GM18907 (cell line): Measurements from ENCODE around the gene CORT.
"Not testable (repeated sequence)": the region's sequence is repeated elsewhere in the genome, so short reads cannot be mapped to it uniquely, and the experiment has no call there.

Experiments
- ATAC-seq: cut with Tn5 transposase; IDR thresholded peaks from one replicate; pipeline ENCODE4 v1.9.1; 2021; ENCODE audit warnings: mild to moderate bottlenecking, moderate library complexity; ENCODE audit not compliant: unreplicated experiment

CORT gene

GRCh38 chr1:10437052-10437451, 12.8 kb upstream of the CORT start:
- no peak for ATAC-seq

- ATAC-seq, result no peak
Observed at GRCh38 chr1:10438677-10439163, 11.1 kb upstream of the CORT start.

GRCh38 chr1:10440305-10440704, 9.5 kb upstream of the CORT start:
- ATAC-seq, result no peak

- ATAC-seq, result no peak
Observed at GRCh38 chr1:10440794-10441193, 9.0 kb upstream of the CORT start.

- no peak for ATAC-seq
Observed at GRCh38 chr1:10444248-10444647, 5.6 kb upstream of the CORT start.

- ATAC-seq, result no peak
Observed at GRCh38 chr1:10444795-10445397, 4.9 kb upstream of the CORT start.

GRCh38 chr1:10446790-10447422, 2.9 kb upstream of the CORT start:
- ATAC-seq, result no peak

GRCh38 chr1:10450156-10450814, 454 bp downstream of the CORT start:
- ATAC-seq, result no peak

GRCh38 chr1:10450836-10451235, 1.0 kb downstream of the CORT start:
- ATAC-seq, result no peak

- no peak for ATAC-seq
Observed at GRCh38 chr1:10451287-10451686, 1.5 kb downstream of the CORT start.

GRCh38 chr1:10456048-10456447, 6.2 kb downstream of the CORT start:
- ATAC-seq, result no peak

GRCh38 chr1:10456661-10457060, 6.8 kb downstream of the CORT start:
- ATAC-seq, result no peak

GRCh38 chr1:10457462-10457861, 7.6 kb downstream of the CORT start:
- not testable (repeated sequence) for ATAC-seq

GRCh38 chr1:10457875-10458274, 8.0 kb downstream of the CORT start:
- no peak for ATAC-seq

- ATAC-seq, result no peak
Observed at GRCh38 chr1:10459184-10459583, 9.4 kb downstream of the CORT start.

- ATAC-seq, result no peak
Observed at GRCh38 chr1:10467078-10467477, 17.2 kb downstream of the CORT start.

GRCh38 chr1:10470043-10470442, 20.2 kb downstream of the CORT start:
- no peak for ATAC-seq

- peak; percentile 9 for ATAC-seq
Observed at GRCh38 chr1:10471411-10472219, 21.8 kb downstream of the CORT start.

GRCh38 chr1:10472220-10473144, 22.7 kb downstream of the CORT start, which contains the start of gene DFFA:
DFFA (minus strand) TSS chr1:10472529; CDS start chr1:10472458, 71 bp downstream.
- ATAC-seq, result peak; percentile 79

GRCh38 chr1:10473145-10473765, 23.4 kb downstream of the CORT start:
- ATAC-seq, result no peak
